NCI-H1092 treated with DMSO at 0.1 percent for 48 hours (cell line): ENCODE measurements around the gene SLC29A3.

ENCODE experiments used
- DNase-seq: peaks from one replicate; lab custom pipeline; 2025; lab: John Stamatoyannopoulos, UW

SLC29A3 gene

DNA sequence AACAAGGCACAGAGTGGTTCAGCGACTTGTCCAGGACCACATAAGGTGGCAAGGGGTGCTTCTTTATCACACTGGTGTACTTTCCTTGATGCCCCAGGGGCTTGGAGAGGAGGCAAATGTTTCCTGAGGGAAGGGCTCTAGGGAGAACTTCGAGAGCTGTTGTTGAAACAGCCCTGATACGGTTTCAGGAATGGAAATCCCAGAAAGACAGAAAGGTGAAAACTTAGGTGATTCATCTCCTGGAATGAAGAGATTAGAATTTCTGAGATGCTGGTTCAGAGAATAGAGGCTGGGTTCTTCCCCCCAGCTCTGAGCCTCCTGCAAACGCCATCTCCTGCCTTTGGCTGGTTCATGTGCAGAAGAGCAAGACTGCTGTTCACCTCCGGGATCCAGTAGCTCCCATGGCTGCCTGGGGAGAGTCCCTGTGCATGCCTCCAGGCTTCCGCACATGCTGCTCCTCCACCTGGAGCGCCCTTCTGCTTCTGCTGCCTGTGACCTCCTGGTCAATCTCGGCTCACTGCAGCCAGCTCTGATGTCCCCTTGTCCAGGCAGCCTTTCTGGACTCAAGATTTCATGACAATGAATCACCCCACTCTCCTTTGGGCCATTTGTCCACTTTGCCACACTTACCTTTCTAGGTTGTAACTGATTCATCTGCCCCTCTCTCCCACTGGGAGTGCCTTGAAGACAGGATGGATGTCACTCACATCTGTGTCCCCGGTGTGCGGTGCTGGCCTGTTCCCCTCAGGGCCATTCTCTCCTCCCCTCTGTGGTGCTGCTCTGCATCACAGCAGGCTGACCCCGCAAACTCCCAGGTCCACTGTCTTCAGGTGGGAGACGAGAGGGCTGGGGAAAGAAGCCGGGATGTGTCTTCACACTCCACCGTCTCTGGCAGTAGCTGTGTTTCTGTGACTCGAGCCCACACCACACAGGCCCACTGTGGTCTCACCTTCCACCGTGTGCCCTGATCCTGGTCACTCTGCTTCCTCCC, 74.0 kb downstream of the SLC29A3 start:
- DNase-seq = no peak

GRCh38 chr10:71393841-71394475, 74.9 kb downstream of the SLC29A3 start:
- DNase-seq = no peak

DNA sequence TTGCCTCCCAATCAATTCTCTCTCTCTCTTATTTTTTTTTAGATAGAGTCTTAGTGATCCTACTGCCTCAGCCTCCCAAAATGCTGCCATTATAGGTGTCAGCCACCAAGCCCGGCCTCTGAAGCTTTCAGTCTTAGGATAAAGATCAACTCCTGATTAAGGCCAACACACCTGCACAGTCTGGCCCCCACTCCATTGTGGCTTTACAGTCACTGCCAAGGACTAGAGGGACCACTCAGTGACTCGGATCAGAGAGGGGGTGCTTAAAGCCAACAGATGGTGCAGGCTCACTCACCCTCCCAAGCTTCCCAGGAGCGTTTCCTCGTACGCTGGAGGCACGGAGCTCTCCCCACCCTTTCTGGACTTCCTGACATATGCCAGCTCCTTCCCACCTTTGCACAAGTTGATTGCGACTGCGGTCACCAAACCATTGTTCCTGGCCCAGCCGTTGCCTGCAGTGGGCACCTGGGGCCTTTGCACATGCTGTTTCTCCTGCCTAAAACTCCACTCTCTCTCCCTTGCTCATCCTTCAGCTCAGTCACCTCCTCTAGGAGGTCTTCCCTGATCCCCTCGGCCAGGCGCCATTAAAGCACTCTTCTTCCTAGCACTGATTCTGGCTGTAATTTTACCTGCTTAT, 76.0 kb downstream of the SLC29A3 start:
- DNase-seq = no peak

DNA sequence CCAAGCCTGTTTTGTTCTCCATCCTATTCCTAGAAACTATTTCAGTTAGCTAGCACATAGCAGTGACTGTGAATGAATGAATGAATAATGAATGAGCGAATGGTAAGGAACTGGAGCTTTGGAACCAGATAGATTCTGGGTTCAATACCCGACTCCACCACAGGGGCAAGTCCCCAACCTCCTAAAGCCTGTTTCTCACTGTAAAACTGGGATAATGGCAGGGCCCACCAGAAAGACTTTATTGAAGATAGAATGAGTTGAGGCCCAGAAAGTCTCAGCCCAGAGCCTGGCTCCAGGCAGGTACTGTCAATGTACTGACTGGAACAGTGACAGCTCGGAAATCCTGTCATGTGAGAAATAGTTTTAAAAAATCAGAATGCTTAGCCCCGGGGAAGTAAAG, 76.6 kb downstream of the SLC29A3 start:
- no peak for DNase-seq

DNA sequence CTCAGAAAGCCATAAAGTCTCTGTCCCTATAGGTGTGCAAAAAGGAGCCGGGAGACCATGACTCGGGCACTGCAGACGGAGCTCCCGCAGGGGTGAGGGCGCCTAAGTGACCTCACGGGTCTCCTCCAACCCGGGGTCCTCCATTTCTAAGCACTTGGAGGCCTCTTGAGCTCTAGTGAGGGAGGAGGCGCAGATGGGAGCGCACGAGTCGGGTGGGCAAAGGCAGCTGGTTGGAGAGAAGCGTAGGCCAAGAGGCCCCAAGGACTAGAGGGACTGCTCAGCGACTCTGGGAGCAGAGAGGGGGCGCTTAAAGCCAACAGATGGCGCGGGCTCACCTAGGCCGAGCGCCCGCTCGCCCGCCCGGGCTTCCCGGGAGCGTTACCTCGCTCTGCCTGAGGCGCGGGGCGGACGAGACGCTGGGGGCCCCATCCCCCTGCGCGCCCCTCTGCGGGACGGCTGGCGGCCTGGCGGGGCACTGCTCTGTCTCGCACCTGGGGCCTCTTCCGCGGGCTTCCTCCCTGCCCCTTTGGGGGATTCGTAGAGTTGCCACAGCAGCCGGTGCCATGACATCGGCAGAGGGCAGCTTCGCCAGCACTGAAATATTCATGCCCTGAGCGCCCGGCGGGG, 77.1 kb downstream of the SLC29A3 start:
- DNase-seq = peak; percentile 71

DNA sequence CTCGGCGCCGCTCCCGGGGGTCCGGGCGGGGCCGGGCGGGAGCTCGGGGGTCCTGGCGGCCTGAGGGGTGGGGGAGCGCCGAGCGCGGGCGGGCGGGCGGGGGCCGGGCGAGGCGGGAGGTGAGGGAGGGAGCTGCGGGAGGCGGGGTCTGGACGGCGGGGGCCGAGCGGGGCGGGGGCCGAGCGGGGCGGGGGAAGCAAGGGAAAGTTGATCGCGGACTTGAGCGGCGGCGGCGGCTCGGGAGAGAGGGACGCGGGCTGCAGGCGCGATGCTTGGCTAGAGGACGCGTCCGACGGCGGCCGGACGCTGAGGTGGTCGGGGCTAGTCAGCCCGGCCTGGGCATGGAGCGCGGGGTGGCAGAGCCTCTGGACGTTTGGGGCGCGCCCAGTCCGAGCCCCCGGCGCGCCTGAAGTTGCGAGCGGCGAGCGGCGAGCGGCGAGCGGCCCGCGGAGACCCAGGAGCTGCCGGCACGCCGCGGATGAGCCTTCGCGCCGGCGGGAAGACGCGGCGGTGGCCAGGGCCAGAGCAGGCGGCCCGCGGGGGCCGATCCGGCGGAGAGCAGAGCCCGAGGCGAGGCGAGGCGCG, 77.7 kb downstream of the SLC29A3 start, which contains the start of gene CDH23:
CDH23 (plus strand) TSS at position 210 of the 585 bp plus-strand sequence. CDS start 42,912 bp downstream, outside the sequence.
- DNase-seq = peak; percentile 35

GRCh38 chr10:71397296-71398212, 78.5 kb downstream of the SLC29A3 start:
- peak; percentile 2 for DNase-seq

GRCh38 chr10:71398976-71399375, 79.9 kb downstream of the SLC29A3 start:
- DNase-seq = no peak

DNA sequence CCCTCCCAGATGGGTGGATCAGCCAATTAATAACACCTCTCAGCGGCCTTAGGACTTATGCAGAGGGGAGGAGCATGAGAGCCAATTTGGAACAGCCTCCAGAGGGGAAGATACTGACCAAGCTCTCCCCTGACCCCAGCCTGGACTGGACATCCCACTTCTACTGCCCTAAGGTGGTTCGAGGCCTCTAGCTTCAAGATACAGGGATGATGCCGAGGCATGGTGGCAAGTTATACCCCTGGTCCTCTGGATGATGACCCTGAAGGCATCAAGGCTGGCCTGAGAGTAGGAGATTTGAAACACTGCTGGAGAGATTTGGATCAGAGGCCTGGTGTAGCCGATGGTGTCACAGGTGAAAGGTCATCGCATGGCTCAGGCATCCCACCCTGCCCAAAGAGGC, 80.9 kb downstream of the SLC29A3 start:
- no peak for DNase-seq

- no peak for DNase-seq
Observed at GRCh38 chr10:71401056-71401455, 82.0 kb downstream of the SLC29A3 start.

DNA sequence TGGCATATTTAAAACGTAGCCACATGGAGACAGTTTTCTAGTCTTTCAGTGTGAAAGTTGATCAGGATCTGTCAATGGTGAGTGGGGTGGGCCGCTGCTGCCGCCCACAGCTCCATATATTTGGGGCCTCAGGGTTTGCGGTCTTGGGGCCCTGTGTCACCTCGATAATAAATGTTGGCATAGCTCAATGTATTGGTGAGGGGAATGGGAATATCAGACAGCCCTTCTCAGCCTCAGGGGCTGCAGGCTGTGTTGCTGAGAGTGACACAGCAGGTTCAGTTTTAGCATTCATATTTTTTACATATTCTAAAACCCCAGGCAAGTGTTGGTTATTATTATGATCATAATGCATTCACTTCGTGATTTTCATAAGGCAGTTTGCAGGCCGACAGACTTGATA, 82.9 kb downstream of the SLC29A3 start:
- DNase-seq = no peak

- DNase-seq = no peak
Observed at GRCh38 chr10:71404503-71405295, 85.6 kb downstream of the SLC29A3 start.

GRCh38 chr10:71406878-71407277, 87.8 kb downstream of the SLC29A3 start:
- no peak for DNase-seq

GRCh38 chr10:71408436-71409225, 89.6 kb downstream of the SLC29A3 start:
- no peak for DNase-seq

DNA sequence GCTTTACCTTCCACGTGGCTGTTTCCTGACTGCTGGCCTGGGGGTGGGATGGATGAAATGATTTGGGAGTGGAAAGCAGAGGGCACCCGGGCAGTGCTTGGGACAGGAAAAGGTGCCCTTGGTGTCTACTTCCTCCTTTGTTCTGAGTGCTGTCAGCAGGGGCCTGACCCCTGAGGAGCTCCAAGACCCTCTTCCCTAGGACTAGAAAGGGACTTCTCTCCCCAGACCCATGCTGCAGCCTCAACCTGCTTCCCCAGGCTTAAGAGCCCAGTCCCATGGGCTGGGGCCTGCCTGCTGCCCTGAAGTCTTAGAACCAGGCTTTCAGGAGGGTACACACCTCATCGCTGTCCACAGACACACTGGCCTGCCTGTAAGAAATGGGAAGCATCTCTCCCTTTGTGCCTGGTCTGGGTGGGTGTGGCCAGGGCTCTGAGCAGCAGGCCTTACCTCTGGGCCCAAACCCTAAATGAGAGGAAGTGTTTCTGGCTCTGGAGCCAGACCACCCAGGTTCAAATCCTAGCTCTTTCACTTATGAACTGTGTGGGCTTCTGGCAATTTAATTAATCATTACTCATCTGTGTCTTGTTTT, 90.6 kb downstream of the SLC29A3 start:
- no peak for DNase-seq
